HG02623 (cell line): Measurements from ENCODE around the gene CIROP.
A peak's percentile ranks its signal among the peaks of the same experiment; 100 is the strongest.

Experiments
- ATAC-seq: cut with Tn5 transposase; IDR thresholded peaks from one replicate; pipeline ENCODE4 v1.9.1; 2021; ENCODE audit warnings: moderate library complexity; ENCODE audit not compliant: unreplicated experiment

Gene CIROP

DNA sequence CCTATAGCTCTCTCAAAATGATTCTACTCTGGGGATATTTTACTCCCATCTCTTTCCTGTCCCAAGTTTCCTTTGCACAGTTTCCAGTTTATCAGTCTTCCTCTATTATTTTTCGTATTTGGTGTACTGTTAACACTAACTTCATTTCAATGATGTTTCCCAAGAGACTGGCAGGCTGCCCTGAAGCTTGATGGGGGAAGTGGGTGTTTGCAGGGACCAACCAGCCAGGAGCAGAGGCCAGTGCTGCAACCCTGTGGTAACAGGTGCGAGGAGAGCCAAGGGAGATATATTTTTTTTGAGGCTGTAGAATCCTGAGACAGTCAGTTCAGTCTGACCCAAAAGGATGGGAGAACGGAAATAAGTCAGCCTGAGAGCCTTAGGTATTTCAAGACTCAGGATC, 26.1 kb upstream of the CIROP start:
- ATAC-seq, result no peak

DNA sequence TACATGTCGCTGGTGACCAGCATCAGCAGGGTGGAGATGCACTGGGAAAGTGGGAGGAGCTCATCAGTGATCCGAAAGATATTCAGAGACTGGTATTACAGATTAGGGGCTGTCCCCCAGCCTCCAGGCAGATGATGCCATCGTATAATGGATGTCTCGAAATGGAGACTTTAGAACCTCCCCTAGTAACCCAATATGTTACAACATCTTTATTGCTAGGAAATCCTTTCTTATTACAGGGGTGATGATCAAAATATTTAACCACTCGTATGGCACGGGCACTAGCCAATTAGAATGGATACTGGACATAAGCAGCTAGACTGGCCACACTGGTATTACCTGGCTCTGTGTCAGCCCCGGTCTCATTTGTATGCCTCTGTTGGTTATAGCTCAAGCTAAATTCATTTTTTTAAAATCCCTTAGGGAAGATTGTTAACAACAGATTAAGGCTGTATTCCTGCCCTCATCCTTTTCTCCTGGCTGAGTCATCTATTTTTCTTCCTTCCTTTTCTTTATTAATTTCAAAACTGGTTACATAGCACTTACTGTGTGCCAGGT, 25.0 kb upstream of the CIROP start:
- no peak for ATAC-seq

- ATAC-seq, result no peak
Measured at GRCh38 chr14:23128969-23129758, 24.4 kb upstream of the CIROP start.

DNA sequence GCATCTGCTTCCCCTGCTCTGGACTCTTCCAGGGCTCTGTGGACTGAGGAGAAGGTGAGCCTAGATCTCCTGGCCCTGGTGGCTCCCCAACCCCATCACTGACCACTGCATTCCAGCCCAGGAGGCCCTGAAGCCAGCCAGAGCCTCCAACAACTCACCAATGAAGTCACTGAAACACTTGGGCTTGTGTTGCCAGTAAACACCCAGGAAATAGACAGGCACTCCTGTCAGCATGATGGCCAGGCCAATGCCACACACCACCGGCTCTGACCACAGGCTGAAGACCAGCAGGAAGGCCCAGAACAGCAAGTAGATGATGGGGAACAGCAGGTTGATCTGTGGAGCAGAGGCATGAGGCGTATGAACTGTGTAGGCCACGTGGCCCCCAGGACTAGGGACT, 23.1 kb upstream of the CIROP start:
- no peak for ATAC-seq

DNA sequence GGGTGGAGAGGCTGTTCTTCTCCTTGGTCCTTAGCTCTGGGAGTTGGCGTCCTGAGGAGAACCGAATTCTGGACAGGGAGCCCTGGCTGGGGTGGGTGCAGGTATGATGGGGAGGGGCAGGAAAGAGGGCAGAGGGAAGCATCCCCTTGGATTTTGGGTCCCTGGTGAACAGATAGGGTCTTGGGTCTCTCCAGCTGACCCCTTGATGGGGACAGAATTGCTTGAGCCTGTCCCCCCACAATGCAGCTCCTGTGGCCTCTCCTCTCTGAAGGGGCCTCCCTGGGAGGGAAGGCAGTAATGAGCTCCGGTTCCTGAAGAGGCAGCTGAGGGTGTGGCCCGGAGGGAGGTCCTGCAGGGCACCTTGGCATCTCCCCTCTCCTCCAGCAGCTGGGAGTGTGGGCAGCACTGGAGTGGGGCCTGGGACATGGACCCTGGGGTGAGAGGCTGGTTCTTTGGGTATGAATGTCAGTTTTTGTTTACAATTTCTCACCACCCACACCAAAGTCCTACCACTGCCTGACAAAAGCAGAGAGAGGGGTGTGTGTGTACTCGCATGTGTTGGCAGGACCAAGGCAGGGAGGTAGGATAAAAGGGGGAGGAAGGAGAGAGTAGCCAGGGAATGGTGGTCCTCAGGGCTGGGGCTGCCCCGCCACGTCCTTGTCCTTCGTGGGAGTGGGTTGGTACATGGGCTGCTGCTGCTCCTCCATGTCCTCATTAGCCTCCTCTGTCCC, 21.9 kb upstream of the CIROP start:
- ATAC-seq, result no peak

DNA sequence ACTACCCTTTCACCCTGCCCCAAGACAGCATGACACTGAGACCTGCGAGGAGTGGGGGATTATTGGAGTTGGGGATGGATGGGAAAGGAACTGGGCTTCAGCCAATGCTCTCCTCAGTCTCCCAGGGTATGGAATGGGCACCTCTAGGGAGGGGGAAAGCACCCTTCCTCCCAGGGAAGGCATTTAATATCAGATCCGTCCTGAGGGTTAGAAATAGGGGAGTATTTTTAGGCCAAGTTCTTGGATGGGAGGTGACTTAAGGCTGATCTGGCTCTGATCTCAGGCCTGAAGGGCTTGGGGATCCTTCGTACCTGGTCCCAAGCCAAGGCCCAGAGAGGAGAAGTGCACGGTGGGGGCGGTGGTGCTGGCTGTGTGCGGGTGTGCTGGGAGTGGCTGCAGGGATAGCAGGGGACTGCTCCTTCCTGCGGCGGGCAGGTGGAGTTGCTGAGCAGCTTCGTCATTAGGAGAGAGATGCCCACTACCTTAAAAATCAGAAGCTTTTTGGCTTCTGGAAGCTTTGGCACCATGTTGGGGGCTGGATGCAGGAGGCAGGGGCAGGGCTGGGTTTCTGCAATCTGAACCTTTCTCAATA, 21.2 kb upstream of the CIROP start:
- no peak for ATAC-seq

DNA sequence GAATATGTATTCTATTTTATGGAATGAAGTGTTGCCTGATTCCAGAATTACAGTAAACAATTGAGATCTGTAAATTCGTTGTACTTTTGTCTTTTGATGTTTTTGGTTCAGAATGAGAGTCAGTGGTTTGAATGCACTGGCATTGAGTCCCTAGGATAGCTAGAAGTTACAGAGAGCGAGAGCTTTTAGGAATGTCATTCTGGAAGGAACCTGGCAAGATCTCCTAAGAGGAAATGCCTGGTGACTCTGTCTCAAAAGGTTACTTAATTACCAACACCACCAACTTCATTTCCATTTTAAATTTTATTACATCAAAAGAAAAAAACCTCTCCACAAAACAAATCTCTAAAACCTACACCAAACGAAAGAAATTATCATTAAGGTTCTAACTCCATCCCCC, 20.2 kb upstream of the CIROP start:
- ATAC-seq, result no peak

DNA sequence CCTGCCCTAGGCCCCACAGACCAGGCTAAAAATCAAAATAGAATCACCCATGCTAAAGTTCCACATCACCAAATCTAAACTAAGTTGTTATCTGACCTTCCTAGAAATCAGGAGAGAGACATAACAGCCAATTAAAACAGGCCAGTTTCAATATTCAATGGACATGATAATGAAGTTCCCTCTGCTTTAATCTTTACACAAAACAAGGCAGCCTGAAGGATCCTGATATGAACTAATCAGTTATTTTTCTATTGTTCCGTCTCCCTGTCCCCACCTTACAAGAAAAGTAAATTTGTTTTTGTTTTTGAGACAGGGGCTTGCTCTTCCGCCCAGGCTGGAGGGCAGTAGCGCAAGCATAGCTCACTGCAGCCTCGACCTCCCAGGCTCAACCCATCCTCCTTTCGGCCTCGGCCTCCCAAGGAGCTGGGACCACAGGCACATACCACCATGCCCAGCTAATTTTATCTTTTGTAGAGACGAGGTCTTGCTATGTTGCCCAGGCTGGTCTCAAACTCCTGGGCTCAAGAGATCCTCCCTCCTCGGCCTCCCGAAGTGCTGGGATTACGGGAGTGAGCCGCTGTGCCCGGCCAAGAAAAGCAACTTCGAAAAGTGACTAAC, 19.7 kb upstream of the CIROP start:
- ATAC-seq, result no peak

GRCh38 chr14:23123419-23123818, 18.6 kb upstream of the CIROP start:
- ATAC-seq, result no peak

- ATAC-seq, result no peak
Measured at GRCh38 chr14:23122086-23122485, 17.3 kb upstream of the CIROP start.

- no peak for ATAC-seq
Measured at GRCh38 chr14:23121361-23121771, 16.6 kb upstream of the CIROP start.

GRCh38 chr14:23120541-23121251, 15.9 kb upstream of the CIROP start:
- ATAC-seq, result peak; percentile 70

GRCh38 chr14:23119363-23120327, 14.9 kb upstream of the CIROP start:
- no peak for ATAC-seq

DNA sequence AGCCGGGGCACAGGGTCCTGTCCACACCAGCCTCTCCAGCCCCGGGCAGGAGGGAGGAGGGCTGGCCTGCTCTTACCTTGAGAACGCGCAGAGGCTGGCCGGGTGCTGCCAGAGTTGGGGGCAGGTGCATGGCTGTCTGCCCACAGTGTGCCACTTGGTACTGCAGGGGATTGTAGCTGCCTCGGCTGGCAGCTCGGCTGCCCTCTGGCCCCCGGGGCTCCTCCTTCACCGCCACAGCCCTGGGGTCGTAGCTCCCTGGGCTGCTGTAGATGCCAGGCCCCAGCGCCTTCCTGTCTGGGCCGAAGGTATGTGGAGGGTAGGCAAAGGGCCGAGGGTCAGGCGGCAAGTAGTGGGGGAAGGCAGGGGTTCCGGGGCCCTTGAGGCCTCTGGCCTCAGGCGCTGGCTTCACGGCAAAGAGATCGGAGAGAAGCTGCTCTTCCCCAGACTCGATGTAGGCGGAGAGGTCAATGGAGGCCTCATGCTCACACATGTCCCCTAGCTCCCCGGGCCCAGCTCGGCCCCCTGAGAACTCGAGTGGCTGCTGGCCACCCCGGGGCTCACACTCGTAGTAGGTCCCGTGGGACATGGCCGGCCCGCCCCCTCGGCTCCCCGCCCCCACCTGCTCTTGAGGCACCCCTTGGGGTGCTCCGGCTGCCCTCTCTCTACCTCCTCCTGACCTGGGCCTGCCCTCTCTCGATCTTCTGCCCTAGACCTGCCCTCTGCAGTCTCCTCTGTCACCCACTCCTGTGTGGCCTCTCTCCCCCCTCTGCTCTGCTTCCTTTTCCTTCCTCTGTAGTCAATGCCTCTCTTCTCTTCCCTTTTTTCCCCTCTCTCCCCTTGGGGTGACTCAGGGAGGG, 13.9 kb upstream of the CIROP start, which contains the start of gene CEBPE:
CEBPE (minus strand) TSS at position 750 of the 857 bp plus-strand sequence; CDS start at position 586, 164 bp downstream.
- ATAC-seq, result no peak

DNA sequence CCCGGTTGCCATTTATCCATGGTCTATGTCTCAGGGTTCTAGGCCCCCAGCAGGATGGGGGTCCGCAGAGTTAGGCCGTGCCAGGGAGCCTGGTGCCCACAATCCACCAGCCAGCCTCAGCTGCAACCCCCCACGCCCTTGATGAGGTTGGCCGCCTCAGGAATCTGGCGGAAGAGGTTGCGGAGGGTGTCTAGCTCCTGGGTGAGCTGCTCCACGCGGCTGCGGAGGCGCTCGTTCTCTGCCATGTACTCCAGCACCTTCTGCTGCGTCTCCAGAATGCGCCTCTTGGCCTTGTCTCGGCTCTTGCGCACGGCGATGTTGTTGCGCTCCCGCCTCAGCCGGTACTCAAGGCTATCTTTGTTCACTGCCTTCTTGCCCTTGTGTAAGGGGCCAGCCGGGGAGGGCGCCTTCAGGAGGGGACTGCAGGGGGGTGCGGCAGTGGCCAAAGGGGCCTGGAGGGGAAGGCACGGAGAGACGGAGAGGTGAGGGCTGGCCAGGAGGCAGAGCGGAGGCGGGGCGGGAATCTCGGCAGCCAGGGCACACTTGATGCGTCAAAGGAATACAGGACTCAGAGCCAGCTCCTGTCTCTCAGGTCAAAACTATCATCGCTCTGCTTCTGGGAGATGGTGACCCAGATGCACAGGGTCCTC, 12.7 kb upstream of the CIROP start:
- no peak for ATAC-seq

- no peak for ATAC-seq
Measured at GRCh38 chr14:23115918-23116317, 11.1 kb upstream of the CIROP start.

- ATAC-seq, result no peak
Measured at GRCh38 chr14:23115039-23115731, 10.4 kb upstream of the CIROP start.
